HG02938 (cell line): Measurements from ENCODE around the gene FOXK1.

ENCODE experiments used
- ATAC-seq: cut with Tn5 transposase; IDR thresholded peaks from one replicate; pipeline ENCODE4 v1.9.1; 2021; ENCODE audit warnings: mild to moderate bottlenecking, moderate library complexity; ENCODE audit not compliant: unreplicated experiment

Gene FOXK1

DNA sequence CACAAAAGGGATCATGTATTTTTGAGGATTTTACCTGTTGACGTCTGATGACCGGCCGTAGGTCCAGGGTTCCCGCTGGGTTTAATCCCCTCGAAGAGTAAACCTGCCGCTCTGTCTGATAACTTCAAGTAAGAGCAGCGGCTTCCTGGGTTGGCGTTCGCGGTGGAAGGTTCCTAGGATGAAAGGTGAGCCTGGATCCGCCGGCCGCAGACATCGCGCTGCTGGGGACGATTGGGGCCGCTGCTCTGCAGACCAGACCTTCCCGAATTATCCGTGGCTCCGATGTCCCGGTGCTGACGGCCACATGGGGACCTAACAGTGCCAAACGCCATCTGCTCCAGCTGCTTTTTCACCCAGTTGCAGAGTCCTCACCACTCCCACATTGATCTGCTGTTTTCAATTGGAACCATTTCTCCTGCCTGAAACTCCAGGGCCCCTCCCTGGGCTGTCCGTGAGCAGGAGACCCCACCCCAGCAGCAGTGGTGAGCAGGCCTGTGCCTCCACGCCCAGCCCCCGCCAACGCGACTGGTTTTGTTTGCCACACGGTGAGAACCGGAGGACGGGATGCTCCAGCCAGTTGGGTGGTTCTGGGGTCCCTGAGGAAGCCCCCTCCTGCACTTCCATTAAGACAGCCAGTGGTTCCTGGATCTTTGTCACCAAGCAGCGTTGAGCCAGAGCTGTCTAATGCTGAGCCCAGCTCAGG, 81.1 kb downstream of the FOXK1 start:
- ATAC-seq, result no peak

DNA sequence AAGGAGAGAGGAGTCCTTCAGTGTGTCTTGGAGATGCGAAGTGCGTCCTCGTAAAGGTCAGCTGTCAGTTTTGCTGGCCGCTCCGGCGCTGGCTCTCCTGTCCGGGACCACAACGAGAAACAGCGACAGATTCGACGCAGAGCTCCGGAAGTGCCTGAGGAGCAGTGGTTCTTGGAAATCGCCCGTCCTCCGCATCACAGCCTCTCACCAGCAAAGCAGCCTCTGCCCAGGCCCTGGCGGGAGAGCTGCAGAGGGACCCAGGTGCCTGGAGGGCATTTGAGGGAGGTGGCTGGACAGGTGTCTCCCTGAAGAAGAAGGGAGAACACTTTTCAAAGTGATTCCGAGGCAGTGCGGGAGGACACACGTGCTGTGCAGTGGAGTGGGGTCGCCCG, 81.7 kb downstream of the FOXK1 start:
- no peak for ATAC-seq

DNA sequence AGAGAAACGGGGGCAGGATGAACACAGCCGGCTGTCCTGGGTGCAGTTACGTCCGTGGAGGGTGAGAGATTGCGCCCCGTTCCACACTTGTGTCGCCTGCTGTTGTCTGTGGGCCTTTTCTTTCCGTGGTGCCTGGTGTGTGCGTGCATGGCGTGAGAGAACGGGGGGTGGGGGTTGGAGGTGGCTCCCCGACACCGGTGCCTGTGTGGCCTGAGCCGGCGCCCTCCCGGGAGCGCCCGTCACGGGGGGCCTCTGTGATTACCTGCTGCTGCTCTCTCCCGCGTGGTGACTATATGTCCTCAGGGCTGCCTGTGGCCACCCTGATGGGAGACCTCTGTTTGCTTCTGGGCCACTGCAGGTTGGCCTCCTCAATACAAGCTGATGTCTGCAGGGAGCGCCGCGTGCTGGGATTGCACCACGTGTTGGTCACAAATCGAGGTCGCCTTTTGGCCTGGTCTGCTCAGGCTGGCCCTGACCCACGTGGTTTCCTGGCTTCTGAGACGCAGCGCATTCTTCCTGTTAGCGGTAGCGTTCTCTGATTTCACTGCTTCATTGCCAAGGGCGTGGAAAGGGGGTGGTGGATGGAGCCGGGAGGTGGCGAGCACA, 82.4 kb downstream of the FOXK1 start:
- no peak for ATAC-seq

DNA sequence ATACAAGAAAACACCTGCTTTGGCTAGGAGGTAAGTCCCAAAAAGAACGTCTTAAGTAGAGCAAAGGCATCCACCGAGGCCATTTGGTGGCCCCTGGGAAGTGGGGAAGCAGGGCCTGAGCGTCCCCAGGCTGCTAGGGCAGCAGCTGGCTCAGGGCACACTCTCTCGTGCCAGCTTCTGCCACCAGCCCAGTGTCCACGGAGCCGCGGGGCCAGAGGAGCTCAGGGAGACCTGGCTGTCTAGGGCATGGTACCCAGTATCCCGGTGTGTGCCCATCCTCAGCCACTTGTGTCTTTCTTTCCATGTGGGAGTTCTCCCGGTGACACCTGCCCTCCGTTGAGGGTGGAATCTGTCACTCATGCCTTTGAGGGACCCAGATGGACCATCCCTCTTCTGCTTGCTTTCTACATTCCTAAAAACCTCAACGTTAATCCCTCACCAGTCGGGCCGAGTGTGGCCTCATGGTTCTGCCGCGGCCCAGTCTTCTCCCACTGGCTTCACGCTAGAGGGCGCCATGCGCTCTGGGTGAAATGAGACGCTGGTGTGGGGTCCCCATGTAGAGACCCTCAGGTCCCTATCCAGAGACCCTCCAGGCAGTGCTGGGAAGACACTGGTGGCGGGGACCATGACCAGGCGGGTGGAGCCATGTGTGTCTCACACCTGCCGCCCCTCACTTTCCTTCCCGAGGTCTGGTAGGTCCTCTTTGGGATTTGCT, 83.8 kb downstream of the FOXK1 start:
- no peak for ATAC-seq

DNA sequence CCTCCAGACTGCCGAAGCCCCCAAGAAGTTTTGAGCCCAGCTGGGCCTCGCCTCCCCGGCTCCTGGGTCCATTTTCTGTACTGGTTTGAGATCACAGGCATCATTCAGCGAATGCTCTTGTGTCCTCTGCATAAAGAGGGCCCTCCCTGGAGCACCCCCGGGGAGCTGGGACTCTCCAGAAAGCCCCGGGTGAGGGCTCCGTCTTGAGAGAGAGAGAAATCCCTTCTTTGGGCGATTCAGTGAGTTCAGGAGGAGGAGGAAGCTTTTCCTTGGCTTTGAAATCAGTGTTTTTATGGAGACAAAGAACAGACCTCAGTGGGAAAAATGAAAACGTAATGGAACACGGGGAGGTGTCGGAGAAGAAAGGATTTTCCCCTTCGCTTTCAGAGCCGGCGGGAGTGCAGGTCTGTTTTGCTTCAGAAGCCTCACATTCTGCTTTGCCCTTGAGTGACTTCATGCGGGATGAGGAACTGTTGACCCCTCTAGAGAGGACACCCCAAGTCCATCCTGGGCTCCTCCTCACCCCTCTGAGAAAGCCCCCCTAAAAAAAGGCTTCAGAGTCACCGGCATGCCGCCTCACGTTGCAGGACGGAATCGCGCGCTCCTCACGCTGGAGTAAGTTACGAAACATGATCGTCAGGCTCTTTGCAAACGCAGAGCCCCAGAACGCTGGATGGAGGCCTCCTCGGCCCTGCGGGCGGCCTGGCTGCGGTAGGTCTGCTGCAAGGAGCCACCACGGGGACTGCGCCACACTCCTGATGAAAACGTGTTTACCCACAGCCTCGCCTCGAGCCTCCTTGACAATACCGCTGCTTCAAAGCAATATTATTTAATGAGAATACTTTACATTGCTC, 84.8 kb downstream of the FOXK1 start:
- ATAC-seq, result no peak

DNA sequence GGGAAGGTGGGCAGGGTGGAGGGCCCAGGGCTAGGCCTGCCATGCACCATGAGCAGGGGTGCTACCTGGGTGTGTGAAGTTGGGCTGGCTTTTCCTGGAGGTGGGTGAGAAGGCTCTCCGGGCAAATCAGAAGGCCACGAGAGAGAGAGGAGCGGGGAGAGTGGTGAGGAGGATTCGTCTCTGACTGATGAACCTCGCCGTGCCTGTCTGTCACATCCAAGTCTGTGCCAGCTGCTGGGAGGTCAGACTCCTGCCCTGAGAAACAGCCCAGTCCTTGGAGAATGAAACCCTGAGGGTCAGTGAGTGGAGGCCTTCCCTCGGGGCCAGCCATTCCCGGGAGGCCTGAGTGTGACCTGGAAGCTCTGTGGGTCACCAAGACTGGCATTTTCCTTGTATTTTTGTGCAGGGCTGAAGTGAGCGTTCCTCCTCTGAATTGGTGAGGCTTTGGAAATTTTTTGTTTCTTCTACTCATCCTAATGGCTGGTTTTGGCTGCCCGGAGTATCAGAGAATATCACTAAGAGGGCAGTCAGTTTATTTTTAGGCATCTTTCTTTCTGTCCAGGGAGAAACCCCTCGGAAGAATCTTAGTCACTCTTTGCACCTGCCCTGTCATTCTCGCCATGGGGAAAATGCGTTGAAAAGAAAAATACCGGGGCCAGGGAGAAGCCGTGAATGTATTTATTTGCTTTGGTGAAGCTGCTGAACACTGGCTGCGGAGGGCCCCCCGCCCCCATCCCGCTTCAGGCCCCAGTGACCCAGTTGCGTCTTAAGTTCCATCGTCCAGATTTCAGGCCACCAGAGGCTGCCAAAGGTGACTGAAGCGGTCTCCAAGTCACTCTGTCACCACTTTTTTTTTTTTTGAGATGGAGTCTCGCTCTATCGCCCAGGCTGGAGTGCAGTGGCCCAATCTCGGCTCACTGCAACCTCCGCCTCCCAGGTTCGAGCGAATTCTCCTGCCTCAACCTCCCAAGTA, 86.8 kb downstream of the FOXK1 start:
- no peak for ATAC-seq

DNA sequence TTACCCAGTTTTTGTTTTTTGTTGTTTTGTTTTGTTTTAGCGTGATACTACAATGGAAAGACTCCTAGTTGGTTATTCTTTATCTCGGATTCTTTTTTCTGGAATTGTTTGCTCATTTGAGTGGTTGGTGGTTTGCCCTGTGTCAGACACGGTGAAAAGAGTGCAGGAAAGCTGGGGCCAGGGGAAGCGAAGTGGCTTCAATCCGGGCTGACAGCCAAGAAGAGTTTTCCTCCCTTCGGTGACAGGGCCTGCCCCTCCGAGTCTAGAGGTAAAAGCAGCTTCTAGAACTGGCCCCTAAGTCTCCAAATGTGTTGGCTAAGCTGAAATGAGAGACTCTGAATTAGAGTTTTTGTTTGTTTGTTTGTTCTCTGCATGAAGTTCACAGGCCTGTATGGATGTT, 87.7 kb downstream of the FOXK1 start:
- no peak for ATAC-seq

DNA sequence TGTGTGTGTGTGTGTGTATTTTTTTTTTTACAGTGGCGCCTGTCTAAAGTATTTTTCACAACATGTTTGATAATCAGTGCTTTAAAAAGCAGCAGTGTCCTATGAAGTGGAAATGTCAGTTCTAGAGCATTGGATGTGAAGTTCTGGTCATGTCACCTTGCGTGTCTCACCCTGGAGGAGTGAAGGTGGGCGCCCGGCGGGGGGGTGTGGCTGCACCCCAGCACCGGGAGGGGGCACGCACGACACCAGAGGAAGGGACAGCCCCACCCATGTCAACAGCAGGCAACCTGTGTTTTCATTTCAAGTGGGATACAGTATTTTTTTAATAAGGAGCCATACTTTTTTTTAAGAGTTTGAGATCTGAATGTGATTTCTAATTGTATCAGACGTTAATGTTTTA, 88.8 kb downstream of the FOXK1 start:
- no peak for ATAC-seq

DNA sequence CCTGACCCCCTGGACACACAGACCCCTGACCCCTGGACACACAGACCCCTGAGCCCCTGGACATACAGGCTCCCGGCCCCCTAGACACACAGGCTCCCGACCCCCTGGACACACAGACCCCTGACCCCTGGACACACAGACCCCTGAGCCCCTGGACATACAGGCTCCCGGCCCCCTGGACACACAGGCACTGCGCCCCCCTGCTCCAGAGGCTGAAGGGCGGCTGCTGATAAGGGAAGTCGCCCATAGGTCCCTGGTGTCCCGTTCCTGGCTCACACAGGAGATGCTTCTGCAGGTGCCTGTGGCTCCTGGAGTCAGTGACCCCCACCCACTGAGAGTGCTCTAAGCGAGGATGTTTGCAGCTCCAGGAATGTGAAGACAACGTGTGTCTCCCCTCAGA, 89.6 kb downstream of the FOXK1 start:
- no peak for ATAC-seq

DNA sequence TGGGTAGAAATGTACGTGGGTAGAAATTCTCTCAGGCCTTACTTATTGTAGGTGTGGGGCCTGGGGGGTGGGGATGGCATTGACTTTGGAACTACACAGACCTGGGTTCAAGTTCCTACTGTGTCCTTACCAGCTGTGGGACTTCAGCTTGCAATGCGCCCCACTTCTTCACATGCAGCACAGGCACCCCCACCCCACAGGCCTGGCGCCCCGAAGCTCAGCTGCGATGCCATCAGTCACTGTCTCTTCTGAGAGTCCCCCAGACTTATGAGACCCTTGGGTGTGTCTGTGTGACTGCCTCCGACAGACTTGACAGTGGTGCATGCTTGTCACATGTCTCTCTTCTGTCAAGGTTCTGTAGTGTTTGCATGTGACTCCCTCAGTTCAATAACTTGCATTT, 90.2 kb downstream of the FOXK1 start:
- no peak for ATAC-seq

DNA sequence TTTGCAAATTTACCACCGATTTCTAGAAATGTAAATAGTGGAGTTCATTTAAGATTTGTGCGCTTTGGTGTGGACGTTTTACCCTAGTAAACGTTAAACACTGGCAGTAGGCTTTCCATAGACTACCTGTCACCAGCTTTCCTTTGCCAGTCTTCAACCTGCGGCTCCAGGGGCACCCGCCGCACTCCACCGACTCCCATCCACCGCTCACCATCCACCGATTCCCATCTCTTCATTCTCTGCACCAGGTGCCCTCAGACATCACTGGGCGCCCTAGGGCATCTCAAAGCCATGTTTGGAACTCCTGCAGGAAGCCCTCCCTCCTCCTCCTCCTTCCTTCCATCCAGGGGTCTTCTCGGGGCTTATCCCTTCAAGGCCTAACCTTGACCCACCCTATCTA, 91.9 kb downstream of the FOXK1 start:
- no peak for ATAC-seq

DNA sequence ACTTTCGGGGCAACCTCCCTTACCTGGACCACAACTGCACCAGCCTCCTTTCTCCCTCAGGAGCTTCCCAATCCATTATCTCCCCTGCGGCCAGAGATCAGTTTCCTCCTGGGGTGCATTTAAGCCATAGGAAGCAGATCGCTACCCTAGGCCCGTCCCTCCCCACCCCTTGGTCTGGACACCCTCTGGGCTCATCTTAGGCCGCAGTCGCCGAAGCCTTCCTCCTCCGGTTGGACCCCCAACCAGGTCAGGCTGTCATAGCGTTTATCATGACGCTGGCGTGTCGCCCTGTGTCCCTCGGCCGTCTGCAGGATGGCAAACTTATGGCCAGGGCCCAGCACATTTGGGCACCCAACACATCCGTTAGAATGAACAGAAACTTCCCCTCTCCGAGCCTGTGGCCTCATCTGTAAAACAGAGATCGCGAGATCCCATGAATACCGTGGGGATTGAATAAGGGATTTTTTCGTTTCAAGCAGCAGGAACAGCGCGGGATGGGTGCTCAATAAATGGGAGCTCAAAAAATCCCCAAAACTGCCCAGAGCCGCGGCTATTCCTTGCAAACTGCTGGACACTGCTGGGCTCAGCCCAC, 92.7 kb downstream of the FOXK1 start:
- peak; percentile 36 for ATAC-seq

DNA sequence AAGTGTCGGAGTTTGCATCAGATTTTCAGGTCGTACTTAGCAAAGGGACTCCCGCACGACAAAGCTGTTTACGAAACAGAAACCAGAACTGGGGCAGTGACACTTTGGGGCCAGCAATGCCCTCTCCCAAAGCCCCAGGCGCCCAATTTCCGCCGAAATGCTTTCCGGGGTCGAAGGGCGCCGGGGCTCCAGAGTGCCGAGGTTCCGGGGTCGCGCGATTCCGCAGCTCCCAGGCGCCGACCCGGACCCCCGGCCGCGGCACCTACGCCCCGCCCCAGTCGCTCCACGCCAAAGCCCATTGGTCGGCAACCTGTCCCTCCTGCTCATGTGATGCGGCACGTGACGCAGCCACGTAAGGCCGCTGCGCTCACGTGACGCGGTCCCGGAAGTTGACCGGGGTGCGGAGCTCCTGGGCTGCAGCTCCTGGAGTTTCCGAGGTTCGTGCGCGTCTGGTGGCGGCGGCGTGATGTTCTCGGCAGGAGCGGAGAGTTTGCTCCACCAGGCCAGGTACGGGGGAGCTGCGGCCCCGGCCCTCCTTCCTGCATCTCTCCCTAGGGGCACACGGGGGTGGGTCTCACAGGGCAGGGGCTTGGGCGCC, 93.3 kb downstream of the FOXK1 start, which contains the start of gene AP5Z1:
Gene AP5Z1, plus strand, starts transcription at position 374 of the 598 bp plus-strand sequence. Its CDS starts 93 bp downstream, at position 467.
- peak; percentile 81 for ATAC-seq

DNA sequence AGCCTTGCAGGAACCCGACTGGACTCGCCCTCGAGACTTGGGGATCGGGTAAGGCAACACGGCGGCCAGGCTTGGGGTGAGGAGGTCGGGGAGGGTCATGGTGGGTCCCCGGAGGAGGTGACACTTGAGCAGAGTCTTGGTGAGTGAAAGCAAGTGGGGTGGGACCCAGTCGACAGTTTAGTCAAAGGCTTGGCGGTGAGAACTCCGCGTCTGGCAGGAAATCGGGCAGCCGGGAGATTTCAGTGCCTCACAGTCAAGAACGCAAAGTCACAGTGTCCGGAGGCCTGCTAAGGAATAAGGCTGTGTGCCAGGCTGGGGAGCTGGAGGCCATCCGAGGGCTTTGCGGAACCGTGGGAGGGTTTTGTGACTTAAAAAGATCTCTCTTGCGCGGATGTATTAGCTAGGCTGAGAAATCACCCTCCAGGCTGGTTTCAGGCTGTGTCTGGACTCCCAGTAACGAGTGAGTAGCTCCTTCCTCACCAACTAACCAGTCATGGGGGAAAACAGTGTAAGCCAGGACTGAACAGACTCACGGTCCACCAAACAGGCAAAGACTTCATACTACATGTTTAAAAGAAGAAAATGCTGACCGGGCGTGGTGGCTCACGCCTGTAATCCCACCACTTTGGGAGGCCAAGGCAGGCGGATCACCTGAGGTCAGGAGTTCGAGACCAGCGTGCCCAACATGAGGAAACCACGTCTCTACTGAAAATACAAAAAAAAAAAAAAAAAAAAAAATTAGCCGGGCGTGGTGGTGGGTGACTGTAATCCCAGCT, 93.9 kb downstream of the FOXK1 start:
- peak; percentile 22 for ATAC-seq

DNA sequence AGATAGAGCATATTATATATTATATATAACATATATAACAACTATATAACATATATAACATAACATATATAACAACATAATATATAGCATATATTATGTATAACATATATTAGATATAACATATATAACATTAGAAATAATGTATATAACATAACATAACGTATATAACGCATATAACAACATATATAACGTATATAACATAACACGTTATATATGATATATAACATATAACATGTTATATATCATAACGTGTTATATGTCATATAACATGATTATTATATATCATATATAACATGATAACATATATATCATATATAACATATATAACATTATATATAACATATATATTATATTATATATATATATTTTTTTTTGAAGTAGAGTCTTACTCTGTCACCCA, 97.0 kb downstream of the FOXK1 start:
- ATAC-seq, result no peak

DNA sequence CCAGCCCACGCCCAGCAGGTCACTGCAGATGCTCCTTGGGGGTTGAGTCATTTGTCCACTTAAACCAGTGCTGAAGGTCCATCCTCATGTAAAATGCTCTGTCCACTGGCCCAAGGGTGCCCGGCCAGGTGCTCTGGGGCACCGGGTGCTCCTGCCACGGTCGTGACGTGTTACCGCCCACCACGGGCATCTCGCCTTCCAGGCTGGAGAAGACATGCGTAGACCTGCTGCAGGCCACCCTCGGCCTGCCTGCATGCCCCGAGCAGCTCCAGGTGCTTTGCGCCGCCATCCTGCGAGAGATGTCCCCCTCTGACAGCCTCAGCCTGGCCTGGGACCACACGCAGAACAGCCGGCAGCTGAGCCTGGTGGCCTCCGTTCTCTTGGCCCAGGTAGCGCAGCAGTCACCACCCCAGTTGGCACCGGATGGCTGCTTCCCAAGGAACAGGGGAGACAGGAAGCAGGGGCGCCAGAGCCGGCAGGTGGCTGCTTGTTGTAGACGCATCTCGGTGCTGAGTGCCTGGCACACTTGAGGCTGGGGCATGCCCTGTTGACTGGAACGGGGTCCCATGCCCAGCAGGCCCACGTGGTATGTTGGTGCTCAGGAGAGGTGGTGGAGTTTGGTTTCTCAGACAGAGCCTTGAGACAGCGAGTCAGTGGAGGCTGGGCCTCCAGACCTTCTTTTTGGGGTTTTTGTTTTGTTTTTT, 99.4 kb downstream of the FOXK1 start:
- ATAC-seq, result no peak

DNA sequence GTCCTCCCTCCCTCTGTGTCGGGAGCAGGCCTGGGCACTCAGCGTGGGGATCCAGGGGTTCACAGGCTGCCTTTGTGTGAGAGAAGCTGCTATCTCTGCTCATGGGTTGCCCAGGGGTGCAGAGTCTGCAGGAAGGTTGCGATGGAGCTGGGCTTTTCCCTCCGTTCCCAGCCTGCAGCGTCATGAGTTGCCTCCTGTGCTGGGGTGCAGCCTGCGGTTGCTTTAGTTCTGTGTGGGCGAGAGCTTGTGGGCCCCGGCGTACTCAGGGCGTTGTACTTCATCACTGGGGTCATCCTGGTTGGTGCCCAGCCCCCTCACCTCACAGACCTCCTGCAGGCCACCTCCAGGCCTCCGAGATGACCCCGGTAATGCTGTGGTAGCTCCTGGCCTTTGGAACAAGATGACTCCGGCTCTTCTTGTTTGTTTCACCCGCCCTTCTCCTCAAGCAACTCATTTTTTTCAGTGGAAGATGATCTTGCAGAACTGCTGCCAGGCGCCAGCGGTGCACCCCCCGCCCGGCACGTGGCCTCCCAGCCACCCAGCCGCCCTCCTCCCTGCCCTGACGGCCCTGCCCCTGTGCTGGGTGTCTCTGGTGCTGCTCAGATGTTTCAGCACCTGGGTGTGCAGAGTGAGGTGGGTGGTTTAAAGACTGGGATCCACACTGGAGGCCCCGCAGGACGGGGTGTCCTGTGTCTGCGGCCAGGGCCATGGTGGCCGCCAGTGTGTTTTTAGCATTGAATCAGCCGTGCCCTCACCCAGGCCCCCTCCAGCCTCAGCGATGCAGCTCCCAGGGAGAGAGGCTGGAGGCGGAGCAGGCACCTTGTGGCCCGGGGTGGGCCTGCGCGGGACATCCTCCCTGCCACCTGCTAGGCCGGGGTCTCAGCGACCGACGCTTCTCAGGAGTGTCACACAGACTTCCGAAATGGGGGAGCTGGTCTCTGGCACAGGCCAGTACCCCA, 100.5 kb downstream of the FOXK1 start:
- ATAC-seq, result no peak
